Kidney epithelial cell (primary cell): ENCODE data around the gene UGT1A10. TPM values are rescaled to one million over a fixed set of nuclear protein-coding genes. Genes with fewer than 3 reads are reported as not detected.
"Not testable (repeated sequence)": the region's sequence is repeated elsewhere in the genome, so short reads cannot be mapped to it uniquely, and the experiment has no call there.

Experiments
- DNase-seq: peaks from one replicate; pipeline ENCODE4 v3.0.0-alpha.2; 2010; ENCODE audit warnings: low read depth
- H3K27me3 ChIP-seq: 2 replicates; pipeline ENCODE4 v1.6.0; 2011; ENCODE audit warnings: low read length; ENCODE audit not compliant: control insufficient read depth, insufficient read depth
- H3K36me3 ChIP-seq: 2 replicates; pipeline ENCODE4 v1.5.1; 2011; ENCODE audit warnings: low read length; ENCODE audit not compliant: control insufficient read depth, insufficient read depth
- H3K4me3 ChIP-seq: 2 replicates; pipeline ENCODE4 v1.5.1; 2011; ENCODE audit warnings: low read depth, mild to moderate bottlenecking, control low read depth, low read length
- CTCF ChIP-seq: IDR thresholded peaks from 2 replicates; pipeline ENCODE4 v1.5.1; 2011; ENCODE audit warnings: mild to moderate bottlenecking, moderate library complexity, low read length, control low read depth, inconsistent platforms; ENCODE audit not compliant: insufficient read depth, poor library complexity, severe bottlenecking
- total RNA-seq: library from RNA; depleted of rRNA; stranded (reverse); fragments of >200 nt; gene quantifications from 2 replicates; pipeline ENCODE4 v1.2.3, GENCODE V29; 2015

Gene UGT1A10
- total RNA-seq, 1 donor from 2014 or later: not detected

GRCh38 chr2:233620204-233620603 lies 16.0 kb upstream of the UGT1A10 start:
- DNase-seq: no peak
- TF ChIP-seq CTCF: no peak
- Histone ChIP-seq H3K4me3 (no peak overlapping the region), H3K36me3 (no peaks in the 10 kb centered on the region), H3K27me3 (no peaks in the 10 kb centered on the region)

- not testable (repeated sequence) for H3K36me3 ChIP-seq, H3K27me3 ChIP-seq, DNase-seq, H3K4me3 ChIP-seq
Measured at GRCh38 chr2:233621863-233622262, 14.4 kb upstream of the UGT1A10 start.

- TF ChIP-seq CTCF: no peak
- Histone ChIP-seq H3K36me3 (no peaks in the 10 kb centered on the region), H3K27me3 (no peaks in the 10 kb centered on the region), H3K4me3 (no peak overlapping the region)
- no peak for DNase-seq
Measured at GRCh38 chr2:233627331-233628025, 8.8 kb upstream of the UGT1A10 start.

- no peaks in the 10 kb centered on the region for H3K36me3 ChIP-seq
- no peaks in the 10 kb centered on the region for H3K27me3 ChIP-seq
- no peak for DNase-seq
- no peak overlapping the region for H3K4me3 ChIP-seq
- TF ChIP-seq CTCF: no peak
Measured at GRCh38 chr2:233638836-233639235, 2.6 kb downstream of the UGT1A10 start.

GRCh38 chr2:233639860-233640259 lies 3.6 kb downstream of the UGT1A10 start:
- no peaks in the 10 kb centered on the region for H3K27me3 ChIP-seq
- H3K4me3 ChIP-seq: no peak overlapping the region
- no peak for DNase-seq
- H3K36me3 ChIP-seq: no peaks in the 10 kb centered on the region
- TF ChIP-seq CTCF: no peak

- H3K27me3 ChIP-seq: no peaks in the 10 kb centered on the region
- DNase-seq: no peak
- no peak overlapping the region for H3K4me3 ChIP-seq
- no peaks in the 10 kb centered on the region for H3K36me3 ChIP-seq
- TF ChIP-seq CTCF: no peak
Measured at GRCh38 chr2:233643128-233643527, 6.9 kb downstream of the UGT1A10 start.

GRCh38 chr2:233646033-233646432 lies 9.8 kb downstream of the UGT1A10 start:
- H3K4me3 ChIP-seq, H3K27me3 ChIP-seq, DNase-seq, H3K36me3 ChIP-seq: not testable (repeated sequence)
